ENCODE data around the gene CDON.

The CDON gene, protein sequence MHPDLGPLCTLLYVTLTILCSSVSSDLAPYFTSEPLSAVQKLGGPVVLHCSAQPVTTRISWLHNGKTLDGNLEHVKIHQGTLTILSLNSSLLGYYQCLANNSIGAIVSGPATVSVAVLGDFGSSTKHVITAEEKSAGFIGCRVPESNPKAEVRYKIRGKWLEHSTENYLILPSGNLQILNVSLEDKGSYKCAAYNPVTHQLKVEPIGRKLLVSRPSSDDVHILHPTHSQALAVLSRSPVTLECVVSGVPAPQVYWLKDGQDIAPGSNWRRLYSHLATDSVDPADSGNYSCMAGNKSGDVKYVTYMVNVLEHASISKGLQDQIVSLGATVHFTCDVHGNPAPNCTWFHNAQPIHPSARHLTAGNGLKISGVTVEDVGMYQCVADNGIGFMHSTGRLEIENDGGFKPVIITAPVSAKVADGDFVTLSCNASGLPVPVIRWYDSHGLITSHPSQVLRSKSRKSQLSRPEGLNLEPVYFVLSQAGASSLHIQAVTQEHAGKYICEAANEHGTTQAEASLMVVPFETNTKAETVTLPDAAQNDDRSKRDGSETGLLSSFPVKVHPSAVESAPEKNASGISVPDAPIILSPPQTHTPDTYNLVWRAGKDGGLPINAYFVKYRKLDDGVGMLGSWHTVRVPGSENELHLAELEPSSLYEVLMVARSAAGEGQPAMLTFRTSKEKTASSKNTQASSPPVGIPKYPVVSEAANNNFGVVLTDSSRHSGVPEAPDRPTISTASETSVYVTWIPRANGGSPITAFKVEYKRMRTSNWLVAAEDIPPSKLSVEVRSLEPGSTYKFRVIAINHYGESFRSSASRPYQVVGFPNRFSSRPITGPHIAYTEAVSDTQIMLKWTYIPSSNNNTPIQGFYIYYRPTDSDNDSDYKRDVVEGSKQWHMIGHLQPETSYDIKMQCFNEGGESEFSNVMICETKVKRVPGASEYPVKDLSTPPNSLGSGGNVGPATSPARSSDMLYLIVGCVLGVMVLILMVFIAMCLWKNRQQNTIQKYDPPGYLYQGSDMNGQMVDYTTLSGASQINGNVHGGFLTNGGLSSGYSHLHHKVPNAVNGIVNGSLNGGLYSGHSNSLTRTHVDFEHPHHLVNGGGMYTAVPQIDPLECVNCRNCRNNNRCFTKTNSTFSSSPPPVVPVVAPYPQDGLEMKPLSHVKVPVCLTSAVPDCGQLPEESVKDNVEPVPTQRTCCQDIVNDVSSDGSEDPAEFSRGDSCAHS (N-terminal part only)

DNA sequence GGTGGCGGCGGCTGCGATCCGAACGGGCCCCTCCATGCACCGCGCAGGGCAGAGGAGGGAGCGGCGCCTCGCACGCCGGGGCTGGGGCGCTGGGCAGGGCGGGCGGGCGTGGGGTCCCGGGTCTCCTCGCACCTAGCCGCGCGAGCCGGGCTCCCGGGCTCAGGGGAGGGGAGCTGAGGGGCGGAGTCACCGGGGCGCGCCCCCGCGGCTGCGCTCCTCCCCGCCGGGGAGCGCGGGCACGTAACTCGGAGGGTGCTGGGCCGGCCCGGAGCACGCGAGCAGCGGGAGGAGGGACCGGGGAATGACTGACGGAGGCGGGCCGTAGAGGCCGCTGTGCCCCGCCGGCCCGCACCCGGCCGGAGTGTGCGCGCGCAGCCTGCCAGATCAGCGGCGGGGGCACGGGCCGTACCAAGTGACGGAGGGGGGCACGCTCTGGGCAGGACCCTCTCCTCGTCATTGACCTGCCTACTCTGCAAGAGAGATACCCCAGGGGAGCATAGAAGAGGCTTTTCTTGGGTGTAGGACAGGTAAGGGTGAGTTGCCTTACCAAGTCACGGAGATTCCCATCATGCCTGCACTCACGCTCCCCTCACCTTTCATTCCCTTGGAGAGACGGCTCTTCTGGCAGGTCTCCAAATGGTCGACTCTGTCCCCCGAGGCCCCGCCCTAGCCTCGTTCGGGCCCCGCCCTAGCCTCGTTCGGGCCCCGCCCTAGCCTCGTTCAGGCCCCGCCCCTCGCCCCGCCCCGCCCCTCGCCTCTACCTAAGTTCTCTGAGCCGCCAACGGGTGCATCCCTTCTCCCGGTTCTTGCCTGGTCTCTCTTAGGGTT is at the start of gene CDON:
Gene CDON (minus strand): TSS at position 188 of the 828 bp plus-strand sequence. CDS start 39,390 bp downstream, outside the sequence.
- peak; percentile 96 for DNase-seq

DNA sequence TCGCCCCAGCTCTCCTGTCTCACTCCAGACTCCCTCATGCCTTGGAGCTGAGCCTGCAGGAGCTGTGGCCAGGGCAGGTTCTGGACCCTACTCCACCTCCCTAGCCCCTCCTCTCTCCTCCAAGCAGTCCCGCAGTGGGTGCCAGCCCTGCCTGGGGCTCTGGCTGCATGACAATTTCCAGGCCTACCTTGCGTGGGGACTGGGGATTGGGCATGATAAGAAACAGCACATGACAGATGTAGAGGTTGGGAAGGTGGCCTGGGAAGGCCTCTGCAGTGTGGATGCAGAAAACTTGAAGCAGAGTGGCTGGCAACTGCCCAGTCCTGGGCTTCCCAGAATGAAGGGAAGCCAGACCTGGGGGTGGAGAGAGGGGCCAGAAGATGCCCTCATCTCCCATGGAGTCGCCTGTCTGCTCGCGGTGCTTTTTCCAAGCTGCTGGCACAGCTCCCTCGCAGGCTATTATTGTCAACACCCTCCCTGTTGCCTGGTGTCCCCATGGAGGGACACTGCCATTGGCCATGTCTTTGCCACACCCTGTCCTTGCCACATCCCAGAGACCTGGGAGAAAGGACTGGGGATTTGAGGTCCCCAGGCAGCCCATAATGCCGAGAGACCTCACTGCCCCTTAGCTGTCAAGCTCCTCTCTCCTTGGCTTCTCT is 48.9 kb upstream of the CDON start:
- no peak for DNase-seq

DNA sequence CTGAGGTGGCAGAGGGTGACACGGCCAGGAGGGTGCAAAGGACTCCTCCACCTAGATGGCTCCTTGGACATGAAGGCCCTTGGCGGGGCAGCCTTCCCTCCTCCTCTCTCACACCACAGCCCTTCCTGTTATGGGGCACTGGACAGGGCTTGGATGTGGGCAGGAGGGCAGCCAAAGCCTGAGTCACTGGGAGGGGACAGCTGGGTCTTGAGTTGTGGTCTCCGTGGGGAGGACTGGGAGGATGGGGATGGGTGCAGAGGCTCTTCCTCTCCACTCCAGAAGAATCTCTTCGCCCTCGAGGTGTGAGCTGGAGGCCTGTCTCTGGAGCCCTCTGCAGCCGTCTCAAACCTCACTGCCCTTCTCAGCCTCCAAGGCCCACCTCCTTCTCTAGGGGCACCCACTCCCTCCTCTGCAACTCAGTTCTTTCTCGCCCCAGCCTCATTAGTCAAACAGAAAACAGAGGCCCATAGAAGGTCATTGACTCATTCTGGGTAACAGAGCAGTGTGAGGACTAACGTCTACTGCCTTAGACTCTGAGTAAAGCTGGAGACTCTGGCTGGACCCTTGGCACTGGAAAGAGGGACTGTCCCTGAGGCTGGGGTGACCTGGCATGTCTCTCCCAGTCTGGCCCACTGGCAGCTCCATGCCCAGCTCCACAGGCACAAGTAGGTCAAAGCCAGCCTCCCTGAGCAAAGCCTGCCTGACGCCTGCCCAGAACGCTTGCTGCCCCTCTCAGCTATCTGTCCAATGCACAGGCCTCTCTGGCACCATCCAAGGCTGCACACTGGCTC is 47.5 kb upstream of the CDON start:
- no peak for DNase-seq

DNA sequence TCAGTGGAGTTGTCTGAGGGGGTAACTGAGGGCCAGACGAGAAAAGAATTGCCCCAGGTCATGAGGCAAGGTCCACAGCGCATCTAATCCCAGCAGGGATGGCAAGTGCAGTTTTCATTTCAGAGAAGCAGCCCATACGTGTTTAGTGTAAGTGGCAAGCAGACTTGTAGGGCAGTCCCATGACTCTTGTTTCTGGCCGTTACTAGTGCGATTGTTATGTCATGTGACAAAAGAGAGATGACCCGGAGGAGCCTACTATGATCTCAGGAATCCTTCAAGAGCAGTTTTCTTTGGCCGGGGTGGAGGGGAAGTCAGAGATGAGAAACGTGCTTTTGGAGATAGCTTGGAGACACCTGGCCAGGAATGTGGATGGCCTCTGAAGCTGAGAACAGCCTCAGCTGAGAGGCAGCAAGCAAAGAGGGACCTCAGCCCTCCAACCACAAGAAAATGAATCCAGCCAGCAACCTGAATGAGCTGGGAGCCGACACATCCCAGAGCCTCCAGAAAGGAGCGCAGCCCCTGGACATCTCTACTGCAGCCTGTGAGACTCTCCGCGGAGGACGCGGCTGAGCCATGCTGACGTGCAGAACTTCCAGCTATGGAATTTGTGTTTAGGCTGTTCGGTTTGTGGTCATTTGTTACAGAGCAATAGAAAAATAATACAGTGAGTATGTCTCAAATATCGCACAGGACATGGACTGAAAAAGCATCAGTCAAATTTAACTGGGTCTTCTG is 44.1 kb upstream of the CDON start:
- DNase-seq, result no peak

DNA sequence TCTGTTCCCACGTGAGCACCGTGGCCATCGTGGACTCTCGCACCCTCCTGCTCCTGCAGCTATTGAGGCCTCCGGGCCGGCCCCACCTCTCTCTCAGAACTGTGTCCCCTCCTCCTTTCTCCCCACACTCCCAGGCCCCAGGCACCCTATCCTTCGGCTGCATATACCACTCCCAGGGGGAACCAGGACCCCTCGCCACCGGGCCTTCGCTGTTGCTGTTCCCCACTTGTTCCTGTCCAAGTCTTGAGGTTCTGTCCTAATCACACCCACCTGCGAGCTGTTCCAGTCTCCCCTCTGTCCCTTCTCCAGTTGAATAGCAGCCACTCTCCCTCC is 43.0 kb upstream of the CDON start:
- DNase-seq, result no peak

DNA sequence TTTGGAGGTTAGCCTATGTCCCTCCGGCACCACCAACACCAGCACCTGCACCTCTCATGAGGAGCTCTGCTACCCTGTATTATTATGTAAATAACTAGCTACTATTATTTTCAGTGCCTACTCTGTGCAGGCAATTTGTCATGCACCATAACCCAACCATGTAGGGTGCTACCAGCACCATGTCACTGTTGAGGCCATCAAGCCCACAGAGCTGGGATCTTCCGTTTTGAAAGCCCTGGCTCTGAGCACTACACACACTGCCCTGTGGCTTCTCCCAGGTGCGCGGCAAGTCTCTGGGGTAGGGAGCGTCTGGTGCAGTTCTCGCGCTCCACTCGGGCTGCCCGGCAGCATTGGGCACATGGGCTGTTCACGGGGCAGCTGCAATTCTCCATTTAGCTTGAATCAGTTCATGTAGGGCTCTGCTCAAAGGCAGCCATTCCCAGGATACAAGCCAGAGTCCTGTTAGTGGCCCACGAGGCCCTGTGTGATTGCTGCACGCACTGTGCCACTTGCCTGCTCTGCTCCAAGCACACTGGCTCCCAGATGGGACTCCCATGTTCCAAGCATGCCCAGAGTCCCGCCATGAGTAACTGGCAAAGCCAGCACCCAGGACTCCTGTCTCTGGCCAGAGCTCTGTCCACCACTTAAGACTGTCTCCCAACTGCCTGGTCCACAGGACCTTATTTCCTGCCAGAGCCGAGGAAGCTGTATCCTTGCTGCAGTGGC is 42.5 kb upstream of the CDON start:
- no peak for DNase-seq

DNA sequence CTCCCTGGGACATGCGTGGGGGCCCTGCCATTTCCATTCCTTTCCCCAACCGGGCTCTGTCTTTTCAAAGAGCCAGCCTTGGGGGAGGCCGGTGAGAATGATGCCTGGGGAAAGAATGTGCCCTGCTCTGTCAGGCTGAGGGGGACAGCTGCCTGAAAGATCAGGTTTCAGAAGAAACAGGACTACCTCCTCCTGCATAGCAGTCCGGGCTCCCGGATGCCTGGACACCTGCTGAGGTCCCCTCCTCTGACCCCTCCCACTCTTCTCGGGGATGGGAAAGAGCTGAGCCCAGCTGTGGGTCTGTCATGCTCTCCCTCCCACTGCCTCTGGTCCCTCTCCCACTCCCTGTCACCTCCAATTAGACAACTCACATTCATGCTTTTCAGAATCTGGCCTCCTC is 41.8 kb upstream of the CDON start:
- peak; percentile 18 for DNase-seq

DNA sequence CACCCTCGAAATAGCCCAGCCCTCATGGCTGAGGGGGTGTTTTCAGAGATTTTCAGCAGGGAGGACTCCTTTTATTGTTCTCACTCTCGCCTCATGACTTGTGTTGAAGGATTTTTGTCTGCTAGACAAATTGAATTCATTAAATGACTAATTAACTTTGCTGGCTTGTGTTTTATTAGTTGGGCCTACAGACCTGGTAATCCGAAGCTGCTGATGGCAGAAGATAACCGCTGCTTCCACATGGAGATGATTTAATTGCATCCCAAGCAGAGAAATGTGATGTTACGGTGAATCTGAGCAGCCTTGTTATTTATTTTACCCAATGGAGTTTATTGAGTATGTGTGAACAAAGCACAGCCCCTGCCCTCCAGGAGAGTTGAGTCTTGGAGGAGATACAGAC is 40.5 kb upstream of the CDON start:
- DNase-seq, result no peak

DNA sequence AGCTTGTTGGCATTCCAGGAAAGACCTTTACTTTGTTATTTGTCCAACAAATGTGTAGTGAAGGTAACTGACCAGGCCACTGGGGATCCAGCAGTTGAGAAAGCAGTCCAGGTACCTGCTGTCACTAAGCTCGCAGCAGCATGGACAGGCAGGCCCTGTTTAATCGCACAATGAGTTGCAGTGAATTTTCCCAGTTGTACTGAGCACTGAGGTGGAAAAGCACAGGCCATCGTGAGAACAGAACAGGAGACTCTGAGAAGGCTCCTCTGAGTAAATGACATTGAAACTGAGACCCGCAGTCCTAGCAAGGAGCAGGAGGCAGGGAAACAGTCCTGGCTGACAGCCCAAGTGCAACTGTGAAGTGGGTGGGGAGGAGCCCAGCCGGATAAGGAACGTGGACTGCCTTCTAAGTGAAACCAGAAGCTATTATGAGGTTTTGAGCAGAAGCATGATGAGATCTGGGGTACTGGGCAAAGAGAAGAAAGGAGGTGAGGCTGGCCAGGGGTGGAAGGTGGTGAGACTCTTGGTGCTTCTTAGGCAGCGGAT is 39.8 kb upstream of the CDON start:
- no peak for DNase-seq

DNA sequence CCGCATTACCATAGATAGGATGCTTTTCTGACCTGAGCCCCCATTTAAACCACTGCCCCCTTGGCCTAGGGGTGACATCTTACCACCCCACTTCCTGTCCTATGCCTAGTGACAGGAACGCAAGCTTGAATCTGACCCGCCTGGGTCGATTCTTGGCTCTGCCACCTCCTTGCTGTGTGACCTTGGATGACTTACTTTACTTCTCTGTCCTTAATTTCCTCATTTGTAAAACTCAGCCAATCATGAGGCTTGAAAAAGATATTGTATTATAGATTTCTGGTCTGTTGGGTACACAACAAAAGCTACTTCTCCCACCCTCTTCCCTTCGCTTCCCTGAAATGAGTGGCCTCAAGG is 39.2 kb upstream of the CDON start:
- no peak for DNase-seq

DNA sequence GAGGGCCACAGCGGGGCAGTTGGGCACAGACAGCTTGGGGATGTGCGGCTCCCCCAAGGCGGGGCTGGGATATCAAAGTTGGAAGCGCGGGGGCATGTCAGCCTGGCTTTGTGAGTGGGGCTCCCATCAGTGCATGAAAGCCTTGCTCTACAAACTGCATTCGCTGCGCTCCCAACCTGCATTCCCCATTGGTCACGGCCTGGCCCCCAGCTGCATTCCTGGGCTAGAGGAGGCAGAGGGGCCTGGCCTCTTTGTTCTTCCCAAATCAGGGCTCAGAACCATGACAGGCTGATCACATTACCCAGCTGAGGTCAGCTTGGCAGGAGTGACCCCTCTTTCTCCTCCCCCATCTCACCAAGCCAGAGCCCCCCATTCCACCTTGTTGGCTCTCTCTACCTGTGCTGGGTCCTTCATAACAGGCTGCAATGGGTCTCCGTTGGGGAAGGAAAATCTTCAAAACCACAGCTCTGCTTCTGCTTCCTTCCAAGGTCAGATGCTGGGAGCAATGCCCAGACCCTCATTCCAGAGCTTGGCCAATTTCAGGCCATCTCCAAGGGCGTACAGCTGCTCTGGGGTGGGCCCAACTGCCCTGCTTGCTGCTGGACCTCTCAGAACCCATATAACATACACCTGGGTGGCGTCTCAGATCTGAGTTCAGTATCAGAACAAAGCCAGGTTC is 38.7 kb upstream of the CDON start:
- no peak for DNase-seq

DNA sequence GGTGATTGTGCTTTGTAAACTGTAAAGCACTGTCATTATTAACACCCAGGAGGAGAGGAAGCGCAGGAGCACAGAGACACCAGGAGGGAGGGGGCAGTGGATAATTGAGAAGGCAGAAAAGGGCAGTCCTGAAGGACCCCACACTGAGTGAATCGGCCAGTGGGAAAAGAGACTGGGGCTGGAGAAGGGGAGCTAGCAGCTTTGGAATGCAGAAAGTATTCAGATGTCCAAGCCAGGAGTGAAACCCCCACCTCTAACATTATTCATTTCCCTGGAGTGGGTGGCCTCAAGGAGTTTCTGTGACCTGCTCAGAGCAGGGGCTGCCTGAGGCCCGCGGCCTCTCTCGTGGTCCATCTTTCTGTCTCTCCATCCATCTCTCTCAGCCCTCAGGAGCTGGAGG is 38.0 kb upstream of the CDON start:
- no peak for DNase-seq

DNA sequence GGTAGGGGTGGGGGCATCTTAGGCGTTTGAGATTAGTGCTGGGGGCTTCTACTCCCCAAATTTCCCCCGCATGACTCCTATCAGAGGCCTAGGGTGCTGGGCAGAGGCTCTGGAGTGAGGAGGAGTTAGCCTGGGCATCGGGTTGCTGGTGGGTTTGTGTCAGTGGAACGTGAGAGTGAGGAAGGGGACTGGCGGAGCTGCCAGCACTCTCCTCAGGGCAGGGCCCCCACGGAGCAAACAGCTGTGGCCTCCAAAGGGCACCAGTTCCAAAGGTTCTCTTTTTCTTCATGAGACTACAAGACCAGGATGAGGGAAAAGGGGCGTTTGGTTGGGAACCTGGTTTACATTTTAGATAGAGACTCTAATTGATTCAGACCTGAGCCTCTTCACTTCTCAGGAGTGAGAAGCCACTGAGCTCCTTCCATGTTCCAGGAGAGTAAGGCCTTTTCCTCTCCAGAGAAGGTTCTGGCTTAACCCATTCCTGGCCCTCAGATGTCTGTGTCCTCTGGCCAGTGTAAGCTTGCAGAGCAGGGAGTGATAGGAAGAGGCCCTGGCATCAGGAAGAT is 35.6 kb upstream of the CDON start:
- DNase-seq, result no peak

DNA sequence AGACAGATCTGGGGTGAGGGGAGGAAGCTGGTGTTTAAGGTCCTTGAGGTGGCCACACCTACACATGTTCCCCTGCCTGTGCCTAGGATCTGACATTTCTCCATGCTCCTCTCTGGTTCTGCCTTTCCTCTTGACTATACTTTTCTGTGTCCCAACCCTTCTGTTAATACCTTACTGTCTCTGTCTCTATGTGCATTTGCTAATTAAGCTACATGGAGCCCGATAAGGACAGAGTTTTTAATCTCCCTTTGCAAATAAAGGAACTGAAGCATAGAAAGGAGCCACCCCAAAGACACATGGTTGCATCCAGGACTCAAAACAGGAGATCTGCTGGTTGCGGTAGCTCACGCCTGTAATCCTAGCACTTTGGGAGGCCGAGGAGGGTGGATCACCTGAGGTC is 33.1 kb upstream of the CDON start:
- DNase-seq, result no peak

DNA sequence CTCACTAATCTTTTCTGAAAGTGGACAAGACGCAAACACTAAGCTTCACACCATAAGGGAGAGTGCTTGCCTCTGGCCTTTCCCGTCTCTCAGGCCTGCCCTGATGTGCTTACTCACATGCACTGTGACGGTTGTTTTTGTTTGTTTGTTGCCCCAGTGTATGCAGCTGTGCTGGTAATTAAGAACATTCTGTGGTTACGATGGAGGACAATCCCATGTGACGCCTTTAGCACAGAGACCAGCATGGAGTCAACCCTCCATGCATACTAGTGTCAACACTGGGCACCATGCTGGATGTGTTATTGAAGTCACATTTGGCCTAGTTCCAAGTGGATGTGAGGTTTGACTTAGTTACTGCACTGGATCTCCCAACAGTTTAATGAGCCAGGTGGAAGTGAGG is 27.8 kb upstream of the CDON start:
- DNase-seq, result peak; percentile 80

DNA sequence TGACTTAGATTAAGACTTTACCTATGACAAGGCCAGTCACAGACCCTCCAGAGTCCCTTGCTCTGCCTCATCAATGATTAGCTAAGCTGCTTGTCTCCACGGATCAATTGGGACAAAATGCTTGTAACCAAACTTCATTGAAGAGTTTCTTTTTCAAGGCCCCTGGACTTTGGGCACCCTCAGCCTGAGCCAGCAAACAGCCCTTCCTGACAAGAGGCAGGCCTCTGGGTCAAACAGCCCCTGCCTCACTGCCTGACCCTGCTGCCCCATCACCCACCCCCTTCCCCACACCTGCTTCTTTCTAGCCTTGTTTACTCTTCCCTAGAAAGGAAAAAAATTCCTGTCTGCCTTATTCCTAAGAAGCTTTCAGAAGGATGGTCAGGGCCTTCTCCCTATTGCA is 26.3 kb upstream of the CDON start:
- DNase-seq, result no peak

DNA sequence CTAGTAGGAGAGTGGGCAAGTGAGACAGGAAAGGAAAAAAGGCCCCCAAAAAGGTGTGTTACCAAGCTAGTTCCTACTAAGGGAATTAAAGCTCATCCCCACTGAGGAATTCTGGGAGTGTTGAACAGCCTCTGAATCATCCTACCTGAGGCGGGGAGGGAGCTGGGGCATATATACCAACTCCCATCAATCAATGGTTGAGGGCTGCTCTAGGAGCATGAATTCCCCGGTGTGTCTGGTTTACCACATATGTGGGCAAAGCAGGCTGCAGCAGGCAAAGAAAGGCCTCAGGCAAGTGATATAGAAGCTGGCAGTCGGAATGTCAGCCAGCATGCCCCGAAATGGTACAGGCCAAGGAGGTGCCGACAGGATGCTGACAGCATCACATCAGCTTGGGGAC is 23.6 kb upstream of the CDON start:
- no peak for DNase-seq

DNA sequence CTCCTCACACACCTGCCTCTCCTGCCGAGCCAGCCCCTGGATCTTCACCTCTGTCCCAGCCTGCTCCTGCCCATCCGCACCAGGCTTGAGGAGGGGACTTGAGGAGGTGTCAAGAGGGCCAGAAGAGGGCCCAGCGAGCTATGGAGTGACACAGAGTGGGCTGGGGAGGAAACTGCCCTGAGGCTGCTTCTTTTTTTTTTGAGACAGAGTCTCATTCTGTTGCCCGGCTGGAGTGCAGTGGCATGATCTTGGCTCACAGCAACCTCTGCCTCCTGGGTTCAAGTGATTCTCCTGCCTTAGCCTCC is 21.9 kb upstream of the CDON start:
- no peak for DNase-seq

Measured in NCI-H1092 (cell line).